OCI-LY1 (cell line): Measurements from ENCODE around the gene NOTCH1.

Experiments
- H2AFZ ChIP-seq: fragments of 200-600 bp; sonication (generic), shearing (Covaris generic); 2 replicates; pipeline ENCODE4 v1.6.0; 2014; ENCODE audit warnings: antibody characterized with exemption, mild to moderate bottlenecking, low read length
- H3F3A ChIP-seq: fragments of 200-600 bp; sonication (generic), shearing (Covaris generic); 2 replicates; pipeline ENCODE4 v1.6.0; 2014; ENCODE audit warnings: mild to moderate bottlenecking, antibody characterized with exemption, low read length, moderate library complexity; ENCODE audit not compliant: insufficient read depth
- H3K27ac ChIP-seq: fragments of 200-600 bp; sonication (generic); 2 replicates; pipeline ENCODE4 v1.5.1; 2014; ENCODE audit warnings: low read length, mixed run types, mild to moderate bottlenecking, low read depth; ENCODE audit not compliant: poor library complexity, severe bottlenecking
- H3K27me3 ChIP-seq: fragments of 200-600 bp; sonication (generic); 2 replicates; pipeline ENCODE4 v1.6.0; 2014; ENCODE audit warnings: antibody characterized with exemption, mild to moderate bottlenecking, low read length, moderate library complexity; ENCODE audit not compliant: insufficient read depth
- H3K36me3 ChIP-seq: fragments of 200-600 bp; sonication (generic); 2 replicates; pipeline ENCODE4 v1.6.1; 2014; ENCODE audit warnings: mild to moderate bottlenecking, antibody characterized with exemption, low read length, moderate library complexity, mixed read lengths; ENCODE audit not compliant: insufficient read depth
- H3K4me1 ChIP-seq: fragments of 200-600 bp; sonication (generic); 2 replicates; pipeline ENCODE4 v1.5.1; 2014; ENCODE audit warnings: mild to moderate bottlenecking, low read length, moderate library complexity; ENCODE audit not compliant: insufficient read depth, severe bottlenecking
- H3K4me2 ChIP-seq: fragments of 200-600 bp; sonication (generic), shearing (Covaris generic); 2 replicates; pipeline ENCODE4 v1.6.1; 2014; ENCODE audit warnings: low read length
- H3K4me3 ChIP-seq: fragments of 200-600 bp; sonication (generic); 2 replicates; pipeline ENCODE4 v1.5.1; 2014; ENCODE audit warnings: low read length, low read depth, mild to moderate bottlenecking, mixed read lengths; ENCODE audit not compliant: poor library complexity, severe bottlenecking
- H3K79me2 ChIP-seq: fragments of 200-600 bp; shearing (Covaris generic); 2 replicates; pipeline ENCODE4 v1.6.1; 2016; ENCODE audit warnings: mixed run types, low read length, mixed read lengths; ENCODE audit not compliant: insufficient read depth
- H3K9ac ChIP-seq: fragments of 200-600 bp; sonication (generic), shearing (Covaris generic); 2 replicates; pipeline ENCODE4 v1.6.1; 2014; ENCODE audit warnings: mild to moderate bottlenecking, low read length, mixed read lengths
- H3K9me2 ChIP-seq: fragments of 200-600 bp; sonication (generic), shearing (Covaris generic); 2 replicates; pipeline ENCODE4 v1.6.1; 2014; ENCODE audit warnings: low read depth, mild to moderate bottlenecking, low read length, mixed read lengths
- H3K9me3 ChIP-seq: fragments of 200-600 bp; shearing (Covaris generic); 2 replicates; pipeline ENCODE4 v1.6.1; 2014; ENCODE audit warnings: low read length, mixed read lengths
- H4K20me1 ChIP-seq: fragments of 200-600 bp; sonication (generic), shearing (Covaris generic); 2 replicates; pipeline ENCODE4 v1.6.0; 2016; ENCODE audit warnings: mild to moderate bottlenecking, low read length; ENCODE audit not compliant: insufficient read depth
- EZH2 ChIP-seq: fragments of 200-600 bp; sonication (generic), shearing (Covaris generic); IDR thresholded peaks from 2 replicates; pipeline ENCODE4 v1.8.0; 2017; ENCODE audit warnings: borderline replicate concordance, mixed run types, mild to moderate bottlenecking, antibody characterized with exemption, low read length, moderate library complexity, mixed read lengths
- TF ChIP-seq, protein P1 (sequence below): fragments of 200-600 bp; sonication (generic), shearing (Covaris generic); IDR thresholded peaks from 2 replicates; pipeline ENCODE4 v1.5.1; 2017; ENCODE audit warnings: mild to moderate bottlenecking, antibody characterized with exemption, low read length, moderate library complexity, mixed read lengths

NOTCH1 gene

GRCh38 chr9:136558373-136558772 is 12.5 kb upstream of the NOTCH1 start:
- H3K27me3 ChIP-seq, result peaks cover 4% of the 10 kb centered on the region; the same call in 1 of the 2 replicates
- H3K79me2 ChIP-seq, result no peaks in the 10 kb centered on the region
- H3F3A ChIP-seq, result no peaks in the 10 kb centered on the region
- no peaks in the 10 kb centered on the region for H3K36me3 ChIP-seq
- no peak overlapping the region for H2AFZ ChIP-seq
- no peak overlapping the region for H3K27ac ChIP-seq
- H3K4me2 ChIP-seq, result no peak overlapping the region
- H3K9ac ChIP-seq, result no peak overlapping the region
- no peaks in the 10 kb centered on the region for H3K9me2 ChIP-seq
- H4K20me1 ChIP-seq, result no peaks in the 10 kb centered on the region
- H3K9me3 ChIP-seq, result no peaks in the 10 kb centered on the region
- no peak overlapping the region for H3K4me3 ChIP-seq
- no peaks in the 10 kb centered on the region for H3K4me1 ChIP-seq
- no peak for TF ChIP-seq EZH2
- TF ChIP-seq, protein P1, sequence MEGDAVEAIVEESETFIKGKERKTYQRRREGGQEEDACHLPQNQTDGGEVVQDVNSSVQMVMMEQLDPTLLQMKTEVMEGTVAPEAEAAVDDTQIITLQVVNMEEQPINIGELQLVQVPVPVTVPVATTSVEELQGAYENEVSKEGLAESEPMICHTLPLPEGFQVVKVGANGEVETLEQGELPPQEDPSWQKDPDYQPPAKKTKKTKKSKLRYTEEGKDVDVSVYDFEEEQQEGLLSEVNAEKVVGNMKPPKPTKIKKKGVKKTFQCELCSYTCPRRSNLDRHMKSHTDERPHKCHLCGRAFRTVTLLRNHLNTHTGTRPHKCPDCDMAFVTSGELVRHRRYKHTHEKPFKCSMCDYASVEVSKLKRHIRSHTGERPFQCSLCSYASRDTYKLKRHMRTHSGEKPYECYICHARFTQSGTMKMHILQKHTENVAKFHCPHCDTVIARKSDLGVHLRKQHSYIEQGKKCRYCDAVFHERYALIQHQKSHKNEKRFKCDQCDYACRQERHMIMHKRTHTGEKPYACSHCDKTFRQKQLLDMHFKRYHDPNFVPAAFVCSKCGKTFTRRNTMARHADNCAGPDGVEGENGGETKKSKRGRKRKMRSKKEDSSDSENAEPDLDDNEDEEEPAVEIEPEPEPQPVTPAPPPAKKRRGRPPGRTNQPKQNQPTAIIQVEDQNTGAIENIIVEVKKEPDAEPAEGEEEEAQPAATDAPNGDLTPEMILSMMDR, result no peak

- no peak for TF ChIP-seq EZH2
- TF ChIP-seq, protein P1, result no peak
- no peaks in the 10 kb centered on the region for H3K9me3 ChIP-seq
- no peak overlapping the region for H3K27ac ChIP-seq
- no peaks in the 10 kb centered on the region for H3F3A ChIP-seq
- H3K79me2 ChIP-seq, result no peaks in the 10 kb centered on the region
- H4K20me1 ChIP-seq, result no peaks in the 10 kb centered on the region
- H3K4me3 ChIP-seq, result no peak overlapping the region
- H3K4me2 ChIP-seq, result no peak overlapping the region
- no peaks in the 10 kb centered on the region for H3K36me3 ChIP-seq
- H3K9ac ChIP-seq, result no peak overlapping the region
- H3K27me3 ChIP-seq, result peaks cover 4% of the 10 kb centered on the region; the same call in 1 of the 2 replicates
- H3K4me1 ChIP-seq, result no peaks in the 10 kb centered on the region
- H3K9me2 ChIP-seq, result no peaks in the 10 kb centered on the region
- H2AFZ ChIP-seq, result no peak overlapping the region
Observed at GRCh38 chr9:136557036-136557435, 11.2 kb upstream of the NOTCH1 start.

DNA sequence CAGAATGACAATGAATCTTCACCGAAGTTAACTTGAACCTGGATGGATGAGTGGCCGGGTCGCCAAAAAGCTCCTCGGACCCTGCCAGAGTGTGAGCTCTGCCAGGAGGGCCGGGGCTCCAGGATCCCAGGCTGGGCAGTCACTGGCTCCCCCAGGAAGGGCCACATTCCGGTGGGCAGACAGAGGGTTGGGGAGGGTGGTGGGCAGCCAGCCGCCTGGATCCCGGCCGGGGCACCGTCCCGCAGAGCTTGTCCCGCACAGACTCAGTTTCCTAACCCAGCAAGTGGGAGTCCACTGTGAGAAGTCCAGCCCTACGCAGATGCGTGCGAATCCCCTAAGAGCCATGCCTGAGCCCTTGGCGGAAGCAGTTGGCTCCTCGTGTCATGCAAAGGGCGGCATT is 10.3 kb upstream of the NOTCH1 start:
- H3K9me3 ChIP-seq, result no peaks in the 10 kb centered on the region
- H3K27ac ChIP-seq, result no peak overlapping the region
- no peak overlapping the region for H3K9ac ChIP-seq
- no peak overlapping the region for H3K4me3 ChIP-seq
- H4K20me1 ChIP-seq, result no peaks in the 10 kb centered on the region
- no peaks in the 10 kb centered on the region; the same call in 1 of the 2 replicates for H3K27me3 ChIP-seq
- peaks cover 4% of the 10 kb centered on the region for H3K4me1 ChIP-seq
- H3K9me2 ChIP-seq, result no peaks in the 10 kb centered on the region
- no peaks in the 10 kb centered on the region for H3F3A ChIP-seq
- no peaks in the 10 kb centered on the region for H3K36me3 ChIP-seq
- TF ChIP-seq, protein P1, result no peak
- TF ChIP-seq EZH2, result no peak
- H3K4me2 ChIP-seq, result no peak overlapping the region
- H3K79me2 ChIP-seq, result no peaks in the 10 kb centered on the region
- H2AFZ ChIP-seq, result no peak overlapping the region
